Chondrocyte (in vitro differentiated cells): ENCODE data around the gene MYOG. TPM values are rescaled to one million over a fixed set of nuclear protein-coding genes. Genes with fewer than 3 reads are reported as not detected.
A peak's percentile ranks its signal among the peaks of the same experiment; 100 is the strongest.

Source experiments
- DNase-seq: peaks from one replicate; pipeline ENCODE4 v3.0.0; 2021; ENCODE audit warnings: mixed read lengths, low spot score
- H3K27ac Mint-ChIP-seq: one replicate; pipeline ENCODE4 v1.8.0; 2021; ENCODE audit warnings: mild to moderate bottlenecking, moderate library complexity, mixed read lengths; ENCODE audit not compliant: unreplicated experiment
- H3K27me3 Mint-ChIP-seq: 2 replicates; pipeline ENCODE4 v1.8.0; 2021; ENCODE audit warnings: low read depth, mixed read lengths
- H3K36me3 Mint-ChIP-seq: 2 replicates; pipeline ENCODE4 v1.8.0; 2021; ENCODE audit warnings: low read depth, mixed read lengths
- H3K4me1 Mint-ChIP-seq: 2 replicates; pipeline ENCODE4 v1.8.0; 2021; ENCODE audit warnings: low read depth, mild to moderate bottlenecking, mixed read lengths
- H3K4me3 Mint-ChIP-seq: one replicate; pipeline ENCODE4 v1.8.0; 2021; ENCODE audit warnings: mild to moderate bottlenecking, moderate library complexity, mixed read lengths; ENCODE audit not compliant: unreplicated experiment
- H3K9me3 Mint-ChIP-seq: 2 replicates; pipeline ENCODE4 v1.8.0; 2021; ENCODE audit warnings: low read depth, mixed read lengths
- total RNA-seq: library from RNA; stranded (reverse); gene quantifications from 3 replicates; pipeline ENCODE4 v1.2.1, GENCODE V29; 2021
- TF ChIP-seq, protein P1 (sequence below): fragments of 200-600 bp; sonication (generic); IDR thresholded peaks from 2 replicates; pipeline ENCODE4 v1.5.0; 2021; ENCODE audit warnings: antibody characterized with exemption, mild to moderate bottlenecking, moderate library complexity

MYOG gene
- total RNA-seq, 1 donor from 2014 or later = not detected

DNA sequence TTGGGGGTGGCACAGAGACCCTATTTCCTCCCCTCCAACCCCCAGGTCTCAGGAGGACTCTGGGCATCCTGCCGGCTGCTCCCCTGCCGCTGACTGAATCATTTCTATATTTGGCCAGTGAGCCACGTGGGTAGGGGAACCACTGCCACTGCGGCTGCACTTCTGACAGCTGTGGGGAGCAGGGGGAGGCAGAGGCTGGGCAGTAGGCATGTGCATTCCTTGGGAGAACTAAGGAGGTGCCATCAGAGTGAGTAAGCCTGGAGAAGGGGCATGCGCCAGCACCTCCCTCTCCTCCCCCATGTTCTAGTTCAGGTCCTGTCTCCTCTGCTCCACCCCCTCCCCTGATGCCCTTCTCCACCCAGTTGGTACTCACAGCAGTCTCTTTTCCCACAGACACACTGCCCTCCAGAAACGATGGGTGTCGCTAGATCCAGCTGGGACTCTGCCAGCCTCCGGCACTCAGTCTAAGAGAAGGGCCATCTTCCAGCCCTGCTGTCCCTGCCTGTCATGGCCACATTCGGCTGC is 47.5 kb downstream of the MYOG start:
- no peak for DNase-seq
- Mint-ChIP-seq H3K36me3 (peaks cover 3% of the 10 kb centered on the region), H3K4me1 (peaks cover 43% of the 10 kb centered on the region), H3K27me3 (peaks cover 3% of the 10 kb centered on the region), H3K4me3 (peak overlapping the region; percentile 5), H3K27ac (peak overlapping the region; percentile 90), H3K9me3 (no peaks in the 10 kb centered on the region)
- TF ChIP-seq, protein P1, sequence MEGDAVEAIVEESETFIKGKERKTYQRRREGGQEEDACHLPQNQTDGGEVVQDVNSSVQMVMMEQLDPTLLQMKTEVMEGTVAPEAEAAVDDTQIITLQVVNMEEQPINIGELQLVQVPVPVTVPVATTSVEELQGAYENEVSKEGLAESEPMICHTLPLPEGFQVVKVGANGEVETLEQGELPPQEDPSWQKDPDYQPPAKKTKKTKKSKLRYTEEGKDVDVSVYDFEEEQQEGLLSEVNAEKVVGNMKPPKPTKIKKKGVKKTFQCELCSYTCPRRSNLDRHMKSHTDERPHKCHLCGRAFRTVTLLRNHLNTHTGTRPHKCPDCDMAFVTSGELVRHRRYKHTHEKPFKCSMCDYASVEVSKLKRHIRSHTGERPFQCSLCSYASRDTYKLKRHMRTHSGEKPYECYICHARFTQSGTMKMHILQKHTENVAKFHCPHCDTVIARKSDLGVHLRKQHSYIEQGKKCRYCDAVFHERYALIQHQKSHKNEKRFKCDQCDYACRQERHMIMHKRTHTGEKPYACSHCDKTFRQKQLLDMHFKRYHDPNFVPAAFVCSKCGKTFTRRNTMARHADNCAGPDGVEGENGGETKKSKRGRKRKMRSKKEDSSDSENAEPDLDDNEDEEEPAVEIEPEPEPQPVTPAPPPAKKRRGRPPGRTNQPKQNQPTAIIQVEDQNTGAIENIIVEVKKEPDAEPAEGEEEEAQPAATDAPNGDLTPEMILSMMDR = peak; percentile 63

DNA sequence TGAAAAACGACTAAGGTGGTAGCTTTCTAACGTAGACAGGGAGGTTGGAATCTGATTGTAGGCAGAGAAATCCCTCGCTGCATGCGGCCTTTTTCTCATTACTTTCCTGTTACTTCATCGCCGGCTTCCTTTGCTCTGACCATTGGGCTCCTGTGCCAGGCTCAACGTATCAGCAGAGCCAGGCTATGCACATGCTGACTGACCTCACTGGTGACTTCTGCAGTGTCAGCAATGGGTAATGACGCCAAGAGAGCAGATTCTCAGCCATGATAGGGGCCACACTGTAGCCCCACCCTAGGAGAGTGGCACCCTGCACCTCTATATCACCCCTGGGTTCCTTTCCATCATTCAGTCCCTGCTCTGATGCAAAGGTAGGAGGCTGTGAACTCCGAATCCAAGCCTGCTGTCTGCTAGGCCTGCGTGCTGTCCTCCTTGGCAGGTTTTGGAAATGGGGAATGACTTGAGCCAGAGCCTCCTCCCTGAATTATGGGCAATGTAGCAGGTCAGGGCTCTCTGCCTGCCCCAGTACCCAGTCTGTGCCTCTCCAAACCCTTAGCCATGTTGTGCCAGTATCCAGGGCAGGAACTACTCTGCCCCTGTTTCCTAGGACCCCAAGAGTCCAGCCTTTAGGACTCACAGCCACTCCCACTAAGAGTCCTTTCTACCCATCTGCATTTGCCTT is 48.2 kb downstream of the MYOG start:
- peaks cover 3% of the 10 kb centered on the region for H3K36me3 Mint-ChIP-seq
- peaks cover 43% of the 10 kb centered on the region for H3K4me1 Mint-ChIP-seq
- H3K27me3 Mint-ChIP-seq = no peaks in the 10 kb centered on the region
- H3K27ac Mint-ChIP-seq = peak overlapping the region; percentile 90
- no peak overlapping the region for H3K4me3 Mint-ChIP-seq
- no peak for DNase-seq
- TF ChIP-seq, protein P1 = no peak
- H3K9me3 Mint-ChIP-seq = no peaks in the 10 kb centered on the region

DNA sequence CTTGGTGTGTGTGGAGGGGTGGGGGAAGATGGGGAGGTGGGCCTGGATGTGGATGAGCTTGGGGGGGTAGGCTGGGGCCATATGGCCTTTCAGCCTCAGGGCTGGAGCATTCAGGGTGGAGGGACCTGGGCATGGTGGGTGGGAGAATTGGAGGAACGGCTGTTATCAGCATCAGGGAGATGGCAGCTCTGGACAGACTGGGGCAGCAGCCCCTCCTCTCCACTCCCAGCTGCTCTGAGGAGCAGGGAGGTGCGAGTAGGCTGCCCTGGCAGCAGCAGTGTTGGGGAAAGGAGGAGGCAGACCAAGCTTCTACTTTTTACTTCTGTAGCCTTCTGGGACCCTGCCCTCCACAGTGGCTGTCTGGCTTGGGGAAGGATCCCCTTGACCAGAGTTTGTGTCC is 49.3 kb downstream of the MYOG start:
- DNase-seq = no peak
- TF ChIP-seq, protein P1 = no peak

DNA sequence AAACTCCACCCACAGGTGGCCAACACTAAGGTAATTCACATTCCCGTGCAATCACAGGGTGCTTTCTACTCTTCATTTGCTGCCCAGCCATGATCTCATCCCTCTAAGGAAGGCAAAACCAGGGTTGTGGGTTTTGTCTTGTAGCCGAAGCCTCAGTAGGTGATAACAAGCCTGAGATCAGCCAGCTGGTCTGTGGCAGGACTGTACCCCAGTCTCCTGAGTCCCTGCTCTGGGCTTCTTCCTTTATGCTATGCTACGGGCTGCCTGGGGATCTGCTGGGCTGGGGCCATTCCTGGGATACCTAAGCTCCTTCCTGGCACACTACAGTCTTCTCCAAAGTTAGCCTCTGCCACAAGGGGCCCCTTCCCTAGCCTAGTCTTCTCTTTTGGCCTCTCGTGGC is 49.7 kb downstream of the MYOG start:
- H3K4me1 Mint-ChIP-seq = peaks cover 43% of the 10 kb centered on the region
- TF ChIP-seq, protein P1 = no peak
- no peak for DNase-seq
- H3K27me3 Mint-ChIP-seq = no peaks in the 10 kb centered on the region
- no peak overlapping the region for H3K4me3 Mint-ChIP-seq
- peaks cover 3% of the 10 kb centered on the region for H3K36me3 Mint-ChIP-seq
- no peak overlapping the region for H3K27ac Mint-ChIP-seq
- no peaks in the 10 kb centered on the region for H3K9me3 Mint-ChIP-seq

More for the DNA sequence above, 49.3 kb downstream of the MYOG start:
- H3K9me3 Mint-ChIP-seq = no peaks in the 10 kb centered on the region
- no peaks in the 10 kb centered on the region for H3K27me3 Mint-ChIP-seq
- peaks cover 3% of the 10 kb centered on the region for H3K36me3 Mint-ChIP-seq
- H3K27ac Mint-ChIP-seq = no peak overlapping the region
- no peak overlapping the region for H3K4me3 Mint-ChIP-seq
- H3K4me1 Mint-ChIP-seq = peaks cover 43% of the 10 kb centered on the region

DNA sequence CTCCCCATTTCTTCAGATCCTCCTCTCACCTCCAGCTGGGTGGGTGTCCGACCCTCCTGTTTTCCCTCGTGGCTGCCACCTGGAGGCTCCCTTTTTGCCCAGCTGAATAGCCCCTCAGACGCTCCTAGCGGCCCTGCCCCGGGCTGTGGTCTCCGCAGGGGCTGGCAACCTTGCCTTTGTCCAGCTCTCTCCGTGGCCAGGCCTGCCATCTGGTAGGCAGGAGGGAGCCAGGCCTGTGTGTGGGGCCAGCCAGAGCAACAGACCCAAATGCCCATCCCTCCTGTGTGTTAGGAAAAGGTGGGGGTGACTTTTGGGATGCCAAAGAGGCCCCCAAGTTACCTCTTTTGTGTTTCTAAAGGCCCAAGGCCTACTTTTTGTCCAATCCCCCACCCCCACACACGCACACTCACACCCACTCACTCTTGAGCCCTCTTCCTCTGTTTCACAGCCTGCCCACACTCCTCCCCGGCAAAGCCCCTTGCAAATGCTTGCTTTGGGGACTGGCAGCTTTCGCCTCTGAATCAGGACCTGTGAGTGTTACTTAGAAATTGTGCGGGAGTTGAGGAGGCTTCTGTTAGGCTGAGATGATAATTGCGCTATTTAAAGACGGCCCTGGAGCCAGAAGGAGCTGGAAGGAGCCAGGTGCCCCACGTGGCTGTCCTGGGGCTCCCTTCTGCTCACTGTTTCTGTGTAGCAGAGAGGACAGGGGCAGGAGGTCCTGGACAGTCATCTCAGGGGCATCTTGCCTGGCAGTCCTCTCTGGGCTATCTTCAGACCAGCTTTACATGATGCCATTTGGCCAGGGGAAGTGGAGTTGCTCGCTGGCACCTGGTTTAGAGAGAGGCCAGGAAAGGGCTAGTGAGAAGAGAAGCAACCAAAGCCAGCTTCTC is 50.5 kb downstream of the MYOG start:
- Mint-ChIP-seq H3K27ac (peak overlapping the region; percentile 36), H3K27me3 (no peaks in the 10 kb centered on the region)

More for the DNA sequence above, 50.5 kb downstream of the MYOG start:
- H3K36me3 Mint-ChIP-seq = no peaks in the 10 kb centered on the region
- DNase-seq = no peak
- no peak overlapping the region for H3K4me3 Mint-ChIP-seq
- TF ChIP-seq, protein P1 = no peak
- peaks cover 43% of the 10 kb centered on the region for H3K4me1 Mint-ChIP-seq
- no peaks in the 10 kb centered on the region for H3K9me3 Mint-ChIP-seq
